ENCODE results near the gene GPRIN3.

GPRIN3 gene

GRCh38 chr4:89307446-89308160, at the start of gene GPRIN3:
Gene GPRIN3 (minus strand): TSS chr4:89307800. CDS start chr4:89250110, 57,690 bp downstream.
- no peak within 1 kb of the TSS for H3K27ac ChIP-seq
- TF ChIP-seq ZFX (IDR thresholded peaks at IDR 0.05; ENCODE audit: borderline replicate concordance) (no peak), CTCF (IDR thresholded peaks at IDR 0.05) (peak; percentile 6; the same call in 1 of the 2 replicates)

GRCh38 chr4:89357340-89357739, 49.7 kb upstream of the GPRIN3 start:
- no peak overlapping the region for H3K27ac ChIP-seq
- no peak for TF ChIP-seq CTCF (IDR thresholded peaks at IDR 0.05)
- TF ChIP-seq ZFX (IDR thresholded peaks at IDR 0.05; ENCODE audit: borderline replicate concordance) = no peak

- TF ChIP-seq ZFX (IDR thresholded peaks at IDR 0.05; ENCODE audit: borderline replicate concordance) (no peak), CTCF (IDR thresholded peaks at IDR 0.05) (no peak)
- no peak overlapping the region for H3K27ac ChIP-seq
Observed at GRCh38 chr4:89356086-89356485, 48.5 kb upstream of the GPRIN3 start.

- no peak for TF ChIP-seq ZFX (IDR thresholded peaks at IDR 0.05; ENCODE audit: borderline replicate concordance)
- TF ChIP-seq CTCF (IDR thresholded peaks at IDR 0.05) = no peak
- H3K27ac ChIP-seq = no peak overlapping the region
Observed at GRCh38 chr4:89353514-89353913, 45.9 kb upstream of the GPRIN3 start.

GRCh38 chr4:89352541-89352940, 44.9 kb upstream of the GPRIN3 start:
- TF ChIP-seq CTCF (IDR thresholded peaks at IDR 0.05) (no peak), ZFX (IDR thresholded peaks at IDR 0.05; ENCODE audit: borderline replicate concordance) (no peak)
- no peak overlapping the region for H3K27ac ChIP-seq

GRCh38 chr4:89351201-89351600, 43.6 kb upstream of the GPRIN3 start:
- no peak overlapping the region for H3K27ac ChIP-seq
- TF ChIP-seq CTCF (IDR thresholded peaks at IDR 0.05) = no peak

- no peak for TF ChIP-seq ZFX (IDR thresholded peaks at IDR 0.05; ENCODE audit: borderline replicate concordance)
- no peak for TF ChIP-seq CTCF (IDR thresholded peaks at IDR 0.05)
- no peak overlapping the region for H3K27ac ChIP-seq
Observed at GRCh38 chr4:89347363-89348025, 39.9 kb upstream of the GPRIN3 start.

All from 22Rv1 (cell line).